ENCODE data around the gene SNRPD1. TPM values are rescaled to one million over a fixed set of nuclear protein-coding genes. Genes with fewer than 3 reads are reported as not detected.
A peak's percentile ranks its signal among the peaks of the same experiment; 100 is the strongest.

The SNRPD1 gene
- total RNA-seq, 1 experiment from 2014 or later = 94.2 TPM

DNA sequence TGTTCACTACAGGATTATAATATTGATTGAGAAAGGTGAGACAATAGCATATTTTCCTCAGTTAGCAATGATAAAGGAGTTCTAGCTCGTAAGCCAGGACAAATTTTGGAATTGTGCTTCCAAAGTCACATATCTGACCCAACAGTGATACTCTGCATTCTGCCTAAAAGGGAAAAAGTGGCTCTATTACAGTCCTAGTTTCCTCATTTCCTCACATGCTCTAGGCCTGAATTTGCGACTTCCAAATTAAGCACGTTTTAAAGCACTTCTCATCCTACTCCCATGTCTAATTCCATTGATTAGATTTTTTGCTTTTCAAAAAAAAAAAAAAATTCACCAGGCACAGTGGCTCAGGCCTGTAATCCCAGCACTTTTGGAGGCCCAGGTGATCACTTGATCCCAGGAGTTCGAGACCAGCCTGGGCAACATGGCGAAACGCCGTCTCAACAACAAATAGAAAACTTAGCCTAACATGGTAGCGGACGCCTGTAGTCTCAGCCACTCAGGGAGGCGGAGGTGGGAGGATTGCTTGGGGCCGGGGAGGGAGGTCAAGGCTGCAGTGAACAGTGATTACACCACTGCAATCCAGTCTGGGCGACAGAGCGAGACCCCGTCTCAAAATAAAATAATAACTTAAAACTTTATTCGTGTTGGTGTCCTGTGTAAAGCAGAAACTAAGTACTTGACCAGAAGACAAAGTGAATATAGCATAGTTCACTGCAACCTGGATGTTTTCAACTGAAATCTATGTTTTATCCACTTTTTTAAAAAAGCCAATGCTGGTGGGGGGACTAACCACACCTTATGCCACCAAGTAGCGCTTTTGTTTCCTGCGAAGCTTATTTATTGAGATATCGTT, 13.2 kb upstream of the SNRPD1 start:
- no TSS peak for BruUV-seq (replicated peaks)
- H3K9me3 ChIP-seq (ENCODE audit: control insufficient read depth, insufficient read depth, low read depth, low read length) = no peaks in the 10 kb centered on the region
- in situ Hi-C loops (cut with HindIII; ENCODE audit: low pct_unique_long_range_greater_than_20kb, low sequenced_read_pairs) = no loop called here
- ChIA-PET POLR2A (no interaction called here), CTCF (no interaction called here)
- H3K27ac ChIP-seq (ENCODE audit: low read length) = peak overlapping the region; percentile 90
- peaks cover 12% of the 10 kb centered on the region for H3K36me3 ChIP-seq (ENCODE audit: control insufficient read depth, insufficient read depth, low read length)
- intact Hi-C loops (cut with micrococcal nuclease; ENCODE audit: unreplicated experiment) = no loop called here
- H3K27me3 ChIP-seq (ENCODE audit: control insufficient read depth, insufficient read depth, low read length) = no peaks in the 10 kb centered on the region
- DNase-seq (ENCODE audit: low read depth, low spot score) (no peak), ATAC-seq (no peak)
- TF ChIP-seq TCF7L2 (IDR thresholded peaks at IDR 0.05; ENCODE audit: low read depth, low read length) (no peak), POLR2AphosphoS5 (IDR thresholded peaks at IDR 0.05; ENCODE audit: low read depth, low read length) (no peak), SIN3A (IDR thresholded peaks at IDR 0.05; ENCODE audit: borderline replicate concordance, insufficient read depth, low read depth, low read length) (no peak)
- TF ChIP-seq, protein P1, sequence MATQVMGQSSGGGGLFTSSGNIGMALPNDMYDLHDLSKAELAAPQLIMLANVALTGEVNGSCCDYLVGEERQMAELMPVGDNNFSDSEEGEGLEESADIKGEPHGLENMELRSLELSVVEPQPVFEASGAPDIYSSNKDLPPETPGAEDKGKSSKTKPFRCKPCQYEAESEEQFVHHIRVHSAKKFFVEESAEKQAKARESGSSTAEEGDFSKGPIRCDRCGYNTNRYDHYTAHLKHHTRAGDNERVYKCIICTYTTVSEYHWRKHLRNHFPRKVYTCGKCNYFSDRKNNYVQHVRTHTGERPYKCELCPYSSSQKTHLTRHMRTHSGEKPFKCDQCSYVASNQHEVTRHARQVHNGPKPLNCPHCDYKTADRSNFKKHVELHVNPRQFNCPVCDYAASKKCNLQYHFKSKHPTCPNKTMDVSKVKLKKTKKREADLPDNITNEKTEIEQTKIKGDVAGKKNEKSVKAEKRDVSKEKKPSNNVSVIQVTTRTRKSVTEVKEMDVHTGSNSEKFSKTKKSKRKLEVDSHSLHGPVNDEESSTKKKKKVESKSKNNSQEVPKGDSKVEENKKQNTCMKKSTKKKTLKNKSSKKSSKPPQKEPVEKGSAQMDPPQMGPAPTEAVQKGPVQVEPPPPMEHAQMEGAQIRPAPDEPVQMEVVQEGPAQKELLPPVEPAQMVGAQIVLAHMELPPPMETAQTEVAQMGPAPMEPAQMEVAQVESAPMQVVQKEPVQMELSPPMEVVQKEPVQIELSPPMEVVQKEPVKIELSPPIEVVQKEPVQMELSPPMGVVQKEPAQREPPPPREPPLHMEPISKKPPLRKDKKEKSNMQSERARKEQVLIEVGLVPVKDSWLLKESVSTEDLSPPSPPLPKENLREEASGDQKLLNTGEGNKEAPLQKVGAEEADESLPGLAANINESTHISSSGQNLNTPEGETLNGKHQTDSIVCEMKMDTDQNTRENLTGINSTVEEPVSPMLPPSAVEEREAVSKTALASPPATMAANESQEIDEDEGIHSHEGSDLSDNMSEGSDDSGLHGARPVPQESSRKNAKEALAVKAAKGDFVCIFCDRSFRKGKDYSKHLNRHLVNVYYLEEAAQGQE (IDR thresholded peaks at IDR 0.05; ENCODE audit: insufficient read depth in 1 of 2, low read depth in 2 of 2, low read length in 1 of 2) = no peak
- TF ChIP-seq, protein P2, sequence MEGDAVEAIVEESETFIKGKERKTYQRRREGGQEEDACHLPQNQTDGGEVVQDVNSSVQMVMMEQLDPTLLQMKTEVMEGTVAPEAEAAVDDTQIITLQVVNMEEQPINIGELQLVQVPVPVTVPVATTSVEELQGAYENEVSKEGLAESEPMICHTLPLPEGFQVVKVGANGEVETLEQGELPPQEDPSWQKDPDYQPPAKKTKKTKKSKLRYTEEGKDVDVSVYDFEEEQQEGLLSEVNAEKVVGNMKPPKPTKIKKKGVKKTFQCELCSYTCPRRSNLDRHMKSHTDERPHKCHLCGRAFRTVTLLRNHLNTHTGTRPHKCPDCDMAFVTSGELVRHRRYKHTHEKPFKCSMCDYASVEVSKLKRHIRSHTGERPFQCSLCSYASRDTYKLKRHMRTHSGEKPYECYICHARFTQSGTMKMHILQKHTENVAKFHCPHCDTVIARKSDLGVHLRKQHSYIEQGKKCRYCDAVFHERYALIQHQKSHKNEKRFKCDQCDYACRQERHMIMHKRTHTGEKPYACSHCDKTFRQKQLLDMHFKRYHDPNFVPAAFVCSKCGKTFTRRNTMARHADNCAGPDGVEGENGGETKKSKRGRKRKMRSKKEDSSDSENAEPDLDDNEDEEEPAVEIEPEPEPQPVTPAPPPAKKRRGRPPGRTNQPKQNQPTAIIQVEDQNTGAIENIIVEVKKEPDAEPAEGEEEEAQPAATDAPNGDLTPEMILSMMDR (IDR thresholded peaks at IDR 0.05) = no peak
- peak overlapping the region; percentile 90 to 94 for H3K4me3 ChIP-seq (ENCODE audit: low read depth in 2 of 2, low read length in 2 of 2)
- H3K4me1 ChIP-seq (ENCODE audit: control insufficient read depth, insufficient read depth, low read length) = peaks cover 10% of the 10 kb centered on the region; the same call in 1 of the 2 replicates

DNA sequence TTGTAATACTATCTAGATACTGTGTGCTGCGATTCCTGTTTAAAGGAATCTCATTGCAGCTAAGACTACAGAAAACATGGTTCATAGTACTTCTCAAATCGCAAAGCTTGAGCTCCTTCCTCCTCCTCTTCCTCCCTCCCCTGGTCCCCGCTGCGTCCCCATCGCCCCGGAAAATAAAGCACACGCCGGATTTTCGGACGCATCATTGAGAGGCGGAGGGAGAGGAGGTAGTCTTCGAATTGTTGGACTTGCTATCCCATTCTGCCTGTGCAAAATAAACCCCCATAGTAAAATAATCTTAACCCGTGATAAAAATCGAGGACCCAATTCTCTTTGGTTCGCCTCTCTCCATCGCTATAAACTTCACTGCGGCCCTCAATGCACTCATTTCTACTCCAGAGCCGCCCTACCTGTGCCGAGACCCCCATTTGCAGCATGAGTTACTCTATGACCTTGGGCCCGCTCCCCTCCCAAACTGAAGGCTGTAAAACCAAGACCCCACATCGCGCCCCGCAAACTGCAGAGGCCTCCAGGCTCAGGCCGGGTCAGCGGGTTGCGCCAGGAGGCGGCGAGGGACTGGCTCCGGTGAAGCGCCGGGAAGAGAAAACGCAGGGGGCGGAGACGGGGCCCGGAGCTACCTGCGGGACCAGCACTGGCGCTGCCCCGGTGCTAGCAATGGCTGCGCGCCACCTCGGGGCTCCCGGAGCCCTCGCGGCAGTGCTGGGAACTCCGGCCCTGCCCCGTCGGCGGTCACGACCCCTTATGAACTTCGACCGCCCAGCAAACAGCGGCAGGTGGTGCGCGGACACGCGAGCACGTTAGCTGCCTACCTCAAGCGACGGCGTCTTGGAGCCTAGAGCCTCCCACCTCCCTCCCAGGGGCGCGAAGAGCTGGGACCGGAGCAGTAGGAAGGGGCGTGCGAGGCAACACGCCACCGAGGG, 12.3 kb upstream of the SNRPD1 start:
- no peaks in the 10 kb centered on the region for H3K27me3 ChIP-seq (ENCODE audit: control insufficient read depth, insufficient read depth, low read length)
- BruUV-seq (replicated peaks) = TSS peak; percentile 76
- TF ChIP-seq SIN3A (IDR thresholded peaks at IDR 0.05; ENCODE audit: borderline replicate concordance, insufficient read depth, low read depth, low read length) (no peak), TCF7L2 (IDR thresholded peaks at IDR 0.05; ENCODE audit: low read depth, low read length) (no peak), POLR2AphosphoS5 (IDR thresholded peaks at IDR 0.05; ENCODE audit: low read depth, low read length) (no peak)
- TF ChIP-seq, protein P1 (IDR thresholded peaks at IDR 0.05; ENCODE audit: insufficient read depth in 1 of 2, low read depth in 2 of 2, low read length in 1 of 2) = no peak
- TF ChIP-seq, protein P2 (IDR thresholded peaks at IDR 0.05) = no peak
- H3K4me3 ChIP-seq (ENCODE audit: low read depth in 2 of 2, low read length in 2 of 2) = peak overlapping the region; percentile 90 to 94
- ChIA-PET POLR2A (interaction anchor here (1.2 kb wide), 1 partner anchor 13 kb away, joined by 4 read pairs; no protein-coding TSS in a partner anchor), CTCF (interaction anchor here (0.7 to 1.2 kb wide), 3 partner anchors 12 to 140 kb away, joined by 3 to 8 read pairs (median 3); partner anchors contain the start of genes MIB1 and SNRPD1)
- intact Hi-C loops (cut with micrococcal nuclease; ENCODE audit: unreplicated experiment) (no loop called here), in situ Hi-C loops (cut with HindIII; ENCODE audit: low pct_unique_long_range_greater_than_20kb, low sequenced_read_pairs) (no loop called here)
- peak; percentile 73 for ATAC-seq
- H3K4me1 ChIP-seq (ENCODE audit: control insufficient read depth, insufficient read depth, low read length) = peaks cover 10% of the 10 kb centered on the region
- H3K27ac ChIP-seq (ENCODE audit: low read length) = peak overlapping the region; percentile 90
- no peaks in the 10 kb centered on the region for H3K9me3 ChIP-seq (ENCODE audit: control insufficient read depth, insufficient read depth, low read depth, low read length)
- DNase-seq (ENCODE audit: low read depth, low spot score) = no peak
- H3K36me3 ChIP-seq (ENCODE audit: control insufficient read depth, insufficient read depth, low read length) = peaks cover 12% of the 10 kb centered on the region

Measured in Panc1 (cell line).